H1 (cell line): ENCODE measurements around the gene RXRA.

Experiments
- BRCA1 ChIP-seq: IDR thresholded peaks from 2 replicates; pipeline ENCODE4 v1.6.1; 2012; ENCODE audit warnings: low read depth, low read length, improper control_type of control experiment
- EGR1 ChIP-seq: IDR thresholded peaks from 2 replicates; pipeline ENCODE4 v1.6.1; 2011; ENCODE audit warnings: low read depth, low read length, borderline replicate concordance
- EZH2 ChIP-seq: fragments of 200-600 bp; sonication (generic); IDR thresholded peaks from 2 replicates; pipeline ENCODE4 v1.7.1; 2012; ENCODE audit warnings: low read depth, mild to moderate bottlenecking, moderate library complexity, low read length, inconsistent platforms; ENCODE audit not compliant: severe bottlenecking
- KDM5A ChIP-seq: fragments of 200-600 bp; IDR thresholded peaks from 2 replicates; pipeline ENCODE4 v1.7.1; 2012; ENCODE audit warnings: mild to moderate bottlenecking, low read length, inconsistent platforms, mixed read lengths
- POU5F1 ChIP-seq: IDR thresholded peaks from 2 replicates; pipeline ENCODE4 v1.6.1; 2011; ENCODE audit warnings: low read depth, mild to moderate bottlenecking, low read length, moderate library complexity
- RBBP5 ChIP-seq: IDR thresholded peaks from 2 replicates; pipeline ENCODE4 v1.7.1; 2012; ENCODE audit warnings: low read depth, mild to moderate bottlenecking, inconsistent platforms, low read length, moderate library complexity, borderline replicate concordance
- RXRA ChIP-seq: IDR thresholded peaks from 2 replicates; pipeline ENCODE4 v1.6.1; 2011; ENCODE audit warnings: low read depth, mild to moderate bottlenecking, low read length, moderate library complexity; ENCODE audit not compliant: insufficient read depth
- SIN3A ChIP-seq, 2 experiments: IDR thresholded peaks in 1 of 2; conservative IDR thresholded peaks in 1 of 2; 2 replicates each; pipeline ENCODE4 v1.6.1; 2011 to 2012; ENCODE audit warnings: low read length in 2 of 2, improper control_type of control experiment in 1 of 2, low read depth in 1 of 2, mild to moderate bottlenecking in 1 of 2
- SUZ12 ChIP-seq: fragments of 200-600 bp; sonication (generic); IDR thresholded peaks from 2 replicates; pipeline ENCODE4 v1.6.1; 2012; ENCODE audit warnings: mild to moderate bottlenecking, inconsistent platforms, low read length, moderate library complexity, mixed read lengths
- YY1 ChIP-seq: IDR thresholded peaks from 2 replicates; pipeline ENCODE4 v1.6.1; 2011; ENCODE audit warnings: low read depth, mild to moderate bottlenecking, low read length
- TF ChIP-seq, protein P1 (sequence below), 3 experiments: IDR thresholded peaks; 1 replicate in 2 of 3; 2 replicates in 1 of 3; pipeline versions ENCODE4 v1.5.1 to v1.6.1; 2011; ENCODE audit warnings: low read length in 3 of 3, mild to moderate bottlenecking in 3 of 3, inconsistent platforms in 2 of 3, low read depth in 1 of 3, moderate library complexity in 1 of 3; ENCODE audit not compliant: insufficient read depth in 1 of 3; ENCODE audit errors: control extremely low read depth in 1 of 3

DNA sequence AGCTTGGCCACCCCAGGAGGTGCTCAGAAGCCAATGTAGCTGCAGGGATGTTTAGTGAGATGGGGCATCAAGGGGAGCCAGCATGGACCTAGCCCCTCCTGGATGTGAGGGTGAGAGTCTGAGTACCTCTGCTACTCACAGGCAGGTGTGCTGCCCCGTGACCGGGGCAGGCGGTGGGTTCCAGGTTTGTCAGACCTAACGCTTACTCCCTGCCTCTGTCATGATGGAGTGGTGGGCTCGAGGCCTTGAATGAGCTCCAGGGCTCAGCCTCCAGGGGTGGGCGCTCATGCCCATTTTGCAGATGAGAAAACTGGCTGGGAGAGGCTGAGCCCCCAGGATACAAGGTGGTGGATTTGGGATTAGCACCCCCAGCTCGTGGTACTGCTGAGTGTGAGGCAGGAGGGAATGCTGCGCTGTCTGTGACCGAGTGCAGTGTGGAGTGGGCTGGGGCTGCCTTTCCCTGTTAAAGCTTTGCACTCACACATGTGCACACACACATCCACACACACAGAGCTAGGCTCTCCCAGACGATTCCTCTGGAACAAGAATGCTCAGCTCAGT is 1.5 kb downstream of the RXRA start:
- TF ChIP-seq SUZ12 (no peak), EGR1 (no peak), RBBP5 (no peak), RXRA (no peak), YY1 (no peak), SIN3A (conservative IDR thresholded peaks at IDR 0.05 in 1 of 2, IDR thresholded peaks at IDR 0.05 in 1 of 2; ENCODE audit: low read depth in 1 of 2, low read length in 2 of 2) (no peak), BRCA1 (no peak), KDM5A (no peak), POU5F1 (no peak), EZH2 (no peak)
- TF ChIP-seq, protein P1, sequence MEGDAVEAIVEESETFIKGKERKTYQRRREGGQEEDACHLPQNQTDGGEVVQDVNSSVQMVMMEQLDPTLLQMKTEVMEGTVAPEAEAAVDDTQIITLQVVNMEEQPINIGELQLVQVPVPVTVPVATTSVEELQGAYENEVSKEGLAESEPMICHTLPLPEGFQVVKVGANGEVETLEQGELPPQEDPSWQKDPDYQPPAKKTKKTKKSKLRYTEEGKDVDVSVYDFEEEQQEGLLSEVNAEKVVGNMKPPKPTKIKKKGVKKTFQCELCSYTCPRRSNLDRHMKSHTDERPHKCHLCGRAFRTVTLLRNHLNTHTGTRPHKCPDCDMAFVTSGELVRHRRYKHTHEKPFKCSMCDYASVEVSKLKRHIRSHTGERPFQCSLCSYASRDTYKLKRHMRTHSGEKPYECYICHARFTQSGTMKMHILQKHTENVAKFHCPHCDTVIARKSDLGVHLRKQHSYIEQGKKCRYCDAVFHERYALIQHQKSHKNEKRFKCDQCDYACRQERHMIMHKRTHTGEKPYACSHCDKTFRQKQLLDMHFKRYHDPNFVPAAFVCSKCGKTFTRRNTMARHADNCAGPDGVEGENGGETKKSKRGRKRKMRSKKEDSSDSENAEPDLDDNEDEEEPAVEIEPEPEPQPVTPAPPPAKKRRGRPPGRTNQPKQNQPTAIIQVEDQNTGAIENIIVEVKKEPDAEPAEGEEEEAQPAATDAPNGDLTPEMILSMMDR (IDR thresholded peaks at IDR 0.05; ENCODE audit: control extremely low read depth in 1 of 3, insufficient read depth in 1 of 3, low read depth in 1 of 3, low read length in 3 of 3) = no peak
